ENCODE measurements around the gene PLCB3.

The PLCB3 gene

GRCh38 chr11:64216879-64217278, 34.5 kb upstream of the PLCB3 start:
- TF ChIP-seq CTCF (conservative IDR thresholded peaks at IDR 0.05): peak; percentile 38
- peak overlapping the region; percentile 80 for H3K27ac ChIP-seq

- H3K27ac ChIP-seq: peak overlapping the region; percentile 80
Observed at GRCh38 chr11:64218628-64219353, 32.5 kb upstream of the PLCB3 start.

GRCh38 chr11:64219354-64219684, 32.0 kb upstream of the PLCB3 start:
- peak overlapping the region; percentile 80 for H3K27ac ChIP-seq
- no peak for TF ChIP-seq CTCF (conservative IDR thresholded peaks at IDR 0.05)

More at GRCh38 chr11:64218628-64219353, 32.5 kb upstream of the PLCB3 start:
- peak; percentile 32; the same call in 1 of the 2 replicates for TF ChIP-seq CTCF (conservative IDR thresholded peaks at IDR 0.05)

GRCh38 chr11:64219755-64220154, 31.6 kb upstream of the PLCB3 start:
- TF ChIP-seq CTCF (conservative IDR thresholded peaks at IDR 0.05): no peak
- H3K27ac ChIP-seq: peak overlapping the region; percentile 80

- no peak for TF ChIP-seq CTCF (conservative IDR thresholded peaks at IDR 0.05)
- peak overlapping the region; percentile 80 for H3K27ac ChIP-seq
Observed at GRCh38 chr11:64220271-64220670, 31.1 kb upstream of the PLCB3 start.

- no peak for TF ChIP-seq CTCF (conservative IDR thresholded peaks at IDR 0.05)
- H3K27ac ChIP-seq: peak overlapping the region; percentile 80
Observed at GRCh38 chr11:64220798-64221197, 30.5 kb upstream of the PLCB3 start.

- TF ChIP-seq CTCF (conservative IDR thresholded peaks at IDR 0.05): no peak
- H3K27ac ChIP-seq: peak overlapping the region; percentile 94
Observed at GRCh38 chr11:64222651-64223000, 28.7 kb upstream of the PLCB3 start.

Measured in VCaP (cell line).